Measurements from ENCODE around the gene G3BP1.

DNA sequence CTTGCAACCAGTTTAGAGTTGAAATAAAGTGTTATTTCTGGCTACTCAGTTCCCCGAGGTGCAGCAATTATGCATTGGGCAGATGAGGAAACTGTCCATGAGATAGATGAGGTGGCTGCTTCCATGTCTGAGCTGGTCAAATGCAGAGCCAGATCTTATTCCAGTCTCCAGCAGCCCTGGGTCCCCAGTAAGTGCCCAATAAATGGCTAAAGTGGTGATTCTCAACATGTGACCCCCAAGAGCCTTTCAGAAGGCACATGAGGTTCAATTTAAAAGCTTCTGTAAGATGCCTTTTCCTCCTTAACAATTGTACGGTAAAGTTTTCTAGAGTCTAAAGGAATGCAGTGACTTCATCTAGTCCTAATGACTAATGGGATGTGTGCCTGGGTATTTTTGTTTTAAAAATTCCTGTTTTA lies 30.8 kb upstream of the G3BP1 start:
- TF ChIP-seq, protein P1, sequence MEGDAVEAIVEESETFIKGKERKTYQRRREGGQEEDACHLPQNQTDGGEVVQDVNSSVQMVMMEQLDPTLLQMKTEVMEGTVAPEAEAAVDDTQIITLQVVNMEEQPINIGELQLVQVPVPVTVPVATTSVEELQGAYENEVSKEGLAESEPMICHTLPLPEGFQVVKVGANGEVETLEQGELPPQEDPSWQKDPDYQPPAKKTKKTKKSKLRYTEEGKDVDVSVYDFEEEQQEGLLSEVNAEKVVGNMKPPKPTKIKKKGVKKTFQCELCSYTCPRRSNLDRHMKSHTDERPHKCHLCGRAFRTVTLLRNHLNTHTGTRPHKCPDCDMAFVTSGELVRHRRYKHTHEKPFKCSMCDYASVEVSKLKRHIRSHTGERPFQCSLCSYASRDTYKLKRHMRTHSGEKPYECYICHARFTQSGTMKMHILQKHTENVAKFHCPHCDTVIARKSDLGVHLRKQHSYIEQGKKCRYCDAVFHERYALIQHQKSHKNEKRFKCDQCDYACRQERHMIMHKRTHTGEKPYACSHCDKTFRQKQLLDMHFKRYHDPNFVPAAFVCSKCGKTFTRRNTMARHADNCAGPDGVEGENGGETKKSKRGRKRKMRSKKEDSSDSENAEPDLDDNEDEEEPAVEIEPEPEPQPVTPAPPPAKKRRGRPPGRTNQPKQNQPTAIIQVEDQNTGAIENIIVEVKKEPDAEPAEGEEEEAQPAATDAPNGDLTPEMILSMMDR (IDR thresholded peaks at IDR 0.05), result peak in 2 of 5 experiments; percentile 5 to 6
- no peak for TF ChIP-seq POLR2AphosphoS5 (IDR thresholded peaks at IDR 0.05)
- TF ChIP-seq POLR2A (IDR thresholded peaks at IDR 0.05), result no peak
